HEK293 (cell line): ENCODE data around the gene NCOA6.

ENCODE experiments used
- GLIS1 ChIP-seq: fragments of 450-650 bp; formaldehyde crosslinking; IDR thresholded peaks from 2 replicates; pipeline ENCODE4 v1.5.1; 2016; ENCODE audit warnings: missing biosample characterization, missing genetic modification characterization
- MYNN ChIP-seq: fragments of 450-650 bp; formaldehyde crosslinking; IDR thresholded peaks from 2 replicates; pipeline ENCODE4 v1.5.1; 2016; ENCODE audit warnings: missing biosample characterization, missing genetic modification characterization, borderline replicate concordance
- PRDM4 ChIP-seq: fragments of 450-650 bp; formaldehyde crosslinking; IDR thresholded peaks from 2 replicates; pipeline ENCODE4 v1.5.1; 2017; ENCODE audit warnings: missing biosample characterization, missing genetic modification characterization
- PRDM6 ChIP-seq: fragments of 450-650 bp; formaldehyde crosslinking; IDR thresholded peaks from 2 replicates; pipeline ENCODE4 v1.5.1; 2017; ENCODE audit warnings: missing biosample characterization, missing genetic modification characterization
- TRIM28 ChIP-seq: IDR thresholded peaks from 2 replicates; pipeline ENCODE4 v1.6.1; 2011; ENCODE audit warnings: low read length, control low read depth, borderline replicate concordance
- WT1 ChIP-seq: fragments of 450-650 bp; formaldehyde crosslinking; IDR thresholded peaks from 2 replicates; pipeline ENCODE4 v1.5.1; 2016; ENCODE audit warnings: missing biosample characterization, missing genetic modification characterization
- ZEB2 ChIP-seq: fragments of 450-650 bp; formaldehyde crosslinking; IDR thresholded peaks from 2 replicates; pipeline ENCODE4 v1.5.1; 2016; ENCODE audit warnings: missing biosample characterization, missing genetic modification characterization
- ZNF114 ChIP-seq: fragments of 450-650 bp; formaldehyde crosslinking; IDR thresholded peaks from 2 replicates; pipeline ENCODE4 v1.5.0; 2017; ENCODE audit warnings: missing biosample characterization, missing genetic modification characterization
- ZNF133 ChIP-seq: fragments of 450-650 bp; formaldehyde crosslinking; IDR thresholded peaks from 2 replicates; pipeline ENCODE4 v1.5.1; 2016; ENCODE audit warnings: missing biosample characterization, missing genetic modification characterization
- ZNF146 ChIP-seq: fragments of 450-650 bp; formaldehyde crosslinking; IDR thresholded peaks from 2 replicates; pipeline ENCODE4 v1.5.1; 2016; ENCODE audit warnings: missing biosample characterization, missing genetic modification characterization
- ZNF155 ChIP-seq: fragments of 450-650 bp; formaldehyde crosslinking; IDR thresholded peaks from 2 replicates; pipeline ENCODE4 v1.5.1; 2016; ENCODE audit warnings: missing biosample characterization, missing genetic modification characterization
- ZNF157 ChIP-seq: fragments of 450-650 bp; formaldehyde crosslinking; IDR thresholded peaks from 2 replicates; pipeline ENCODE4 v1.5.1; 2016; ENCODE audit warnings: missing biosample characterization, missing genetic modification characterization
- ZNF16 ChIP-seq: fragments of 450-650 bp; formaldehyde crosslinking; IDR thresholded peaks from 2 replicates; pipeline ENCODE4 v1.5.1; 2016; ENCODE audit warnings: low read depth, missing biosample characterization, missing genetic modification characterization
- ZNF174 ChIP-seq: fragments of 450-650 bp; formaldehyde crosslinking; IDR thresholded peaks from 2 replicates; pipeline ENCODE4 v1.5.0; 2017; ENCODE audit warnings: missing biosample characterization, mild to moderate bottlenecking, missing genetic modification characterization
- ZNF266 ChIP-seq: fragments of 450-650 bp; formaldehyde crosslinking; IDR thresholded peaks from 2 replicates; pipeline ENCODE4 v1.5.1; 2016; ENCODE audit warnings: missing biosample characterization, missing genetic modification characterization, low read depth
- ZNF280C ChIP-seq: fragments of 450-650 bp; formaldehyde crosslinking; IDR thresholded peaks from 2 replicates; pipeline ENCODE4 v1.5.1; 2016; ENCODE audit warnings: missing biosample characterization, missing genetic modification characterization
- ZNF302 ChIP-seq: fragments of 450-650 bp; formaldehyde crosslinking; IDR thresholded peaks from 2 replicates; pipeline ENCODE4 v1.5.1; 2016; ENCODE audit warnings: missing biosample characterization, missing genetic modification characterization, low read depth
- ZNF324 ChIP-seq: fragments of 450-650 bp; formaldehyde crosslinking; IDR thresholded peaks from 2 replicates; pipeline ENCODE4 v1.5.1; 2016; ENCODE audit warnings: missing biosample characterization, missing genetic modification characterization
- ZNF341 ChIP-seq: fragments of 450-650 bp; formaldehyde crosslinking; IDR thresholded peaks from 2 replicates; pipeline ENCODE4; 2016; ENCODE audit warnings: low read depth, missing biosample characterization, missing genetic modification characterization
- ZNF366 ChIP-seq: fragments of 450-650 bp; formaldehyde crosslinking; conservative IDR thresholded peaks from 2 replicates; pipeline ENCODE4 v1.5.1; 2016; ENCODE audit warnings: missing biosample characterization, missing genetic modification characterization
- ZNF37A ChIP-seq: fragments of 450-650 bp; IDR thresholded peaks from 2 replicates; pipeline ENCODE4 v1.5.1; 2018; ENCODE audit warnings: missing biosample characterization, missing genetic modification characterization
- ZNF416 ChIP-seq: fragments of 450-650 bp; formaldehyde crosslinking; IDR thresholded peaks from 2 replicates; pipeline ENCODE4 v1.5.1; 2016; ENCODE audit warnings: missing biosample characterization, missing genetic modification characterization
- ZNF473 ChIP-seq: fragments of 450-650 bp; formaldehyde crosslinking; IDR thresholded peaks from 2 replicates; pipeline ENCODE4 v1.5.1; 2017; ENCODE audit warnings: missing biosample characterization, missing genetic modification characterization
- ZNF510 ChIP-seq: fragments of 450-650 bp; formaldehyde crosslinking; IDR thresholded peaks from 2 replicates; pipeline ENCODE4 v1.5.1; 2018; ENCODE audit warnings: mild to moderate bottlenecking, missing genetic modification characterization, missing biosample characterization; ENCODE audit not compliant: insufficient replicate concordance
- ZNF549 ChIP-seq: fragments of 450-650 bp; IDR thresholded peaks from 2 replicates; pipeline ENCODE4 v1.5.1; 2018; ENCODE audit warnings: missing biosample characterization, missing genetic modification characterization, mild to moderate bottlenecking, inconsistent platforms, moderate library complexity
- ZNF561 ChIP-seq: fragments of 450-650 bp; IDR thresholded peaks from 2 replicates; pipeline ENCODE4 v1.5.1; 2018; ENCODE audit warnings: missing biosample characterization, missing genetic modification characterization, borderline replicate concordance
- ZNF571 ChIP-seq: fragments of 450-650 bp; formaldehyde crosslinking; IDR thresholded peaks from 2 replicates; pipeline ENCODE4 v1.5.0; 2017; ENCODE audit warnings: missing biosample characterization, missing genetic modification characterization
- ZNF624 ChIP-seq: fragments of 450-650 bp; formaldehyde crosslinking; IDR thresholded peaks from 2 replicates; pipeline ENCODE4 v1.5.1; 2017; ENCODE audit warnings: missing biosample characterization, missing genetic modification characterization
- ZNF768 ChIP-seq: fragments of 450-650 bp; formaldehyde crosslinking; IDR thresholded peaks from 2 replicates; pipeline ENCODE4 v1.5.1; 2018; ENCODE audit warnings: missing biosample characterization, mild to moderate bottlenecking, missing genetic modification characterization
- TF ChIP-seq, protein P1 (sequence below): fragments of 450-650 bp; formaldehyde crosslinking; IDR thresholded peaks from 2 replicates; pipeline ENCODE4 v1.5.1; 2016; ENCODE audit warnings: missing biosample characterization, missing genetic modification characterization
- TF ChIP-seq, protein P2 (sequence below): fragments of 450-650 bp; formaldehyde crosslinking; conservative IDR thresholded peaks from 2 replicates; pipeline ENCODE4 v1.5.1; 2016; ENCODE audit warnings: low read depth, missing biosample characterization, missing genetic modification characterization

The NCOA6 gene

DNA sequence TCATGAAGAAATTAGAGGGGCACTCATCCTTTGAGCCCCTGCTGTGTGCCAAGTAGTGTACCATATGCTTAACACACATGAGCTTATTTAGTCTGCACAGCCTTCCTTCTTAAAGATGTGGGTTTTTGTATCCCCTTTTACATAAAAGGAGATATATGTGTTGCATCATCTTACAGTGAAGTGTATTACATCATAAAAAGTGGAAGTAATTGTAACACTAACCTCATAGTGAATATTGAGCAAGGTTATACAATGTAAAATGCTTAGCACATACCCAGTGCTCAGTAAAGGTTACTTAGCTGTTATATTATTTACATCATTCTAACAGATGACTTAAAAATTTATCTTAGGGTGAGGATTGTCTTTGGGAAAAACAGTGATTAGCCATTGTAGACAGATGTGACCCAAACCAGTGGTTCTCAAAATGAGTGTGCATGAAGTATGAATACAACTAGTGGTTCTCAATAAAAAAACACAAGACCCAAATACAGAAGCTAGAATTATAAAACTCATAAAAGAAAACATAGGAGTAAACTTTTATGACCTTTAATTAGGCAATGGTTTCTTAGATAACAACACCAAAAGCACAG, 144.8 kb downstream of the NCOA6 start (continued):
- TF ChIP-seq ZNF473 = no peak
- no peak for TF ChIP-seq GLIS1 (tag by site-specific recombination)
- TF ChIP-seq ZNF37A (tag by site-specific recombination) = no peak
- no peak for TF ChIP-seq ZNF768 (tag by site-specific recombination)
- TF ChIP-seq ZNF571 = no peak
- TF ChIP-seq ZNF155 (tag by site-specific recombination) = no peak
- no peak for TF ChIP-seq ZNF146 (tag by site-specific recombination)
- TF ChIP-seq ZNF16 (tag by site-specific recombination) = no peak
- 0 out of 2 replicates have a peak, but pooled peaks have one; percentile 28 for TF ChIP-seq ZNF366 (tag by site-specific recombination)
- no peak for TF ChIP-seq ZNF266 (tag by site-specific recombination)
- TF ChIP-seq MYNN = no peak
- no peak for TF ChIP-seq ZNF114
- TF ChIP-seq ZNF280C (tag by site-specific recombination) = no peak
- TF ChIP-seq ZNF341 (tag by site-specific recombination) = no peak
- TF ChIP-seq ZNF302 (tag by site-specific recombination) = no peak
- peak; percentile 30; the same call in 1 of the 2 replicates for TF ChIP-seq PRDM6 (tag by site-specific recombination)
- no peak for TF ChIP-seq ZNF510 (tag by site-specific recombination)
- no peak for TF ChIP-seq TRIM28
- 0 out of 2 replicates have a peak, but pooled peaks have one; percentile 36 for TF ChIP-seq ZNF324 (tag by site-specific recombination)
- TF ChIP-seq ZNF416 (tag by site-specific recombination) = no peak
- no peak for TF ChIP-seq WT1 (tag by site-specific recombination)
- no peak for TF ChIP-seq ZNF624
- no peak for TF ChIP-seq ZNF549
- 0 out of 2 replicates have a peak, but pooled peaks have one; percentile 7 for TF ChIP-seq PRDM4
- 0 out of 2 replicates have a peak, but pooled peaks have one; percentile 31 for TF ChIP-seq ZEB2
- no peak for TF ChIP-seq ZNF133
- TF ChIP-seq, protein P1, sequence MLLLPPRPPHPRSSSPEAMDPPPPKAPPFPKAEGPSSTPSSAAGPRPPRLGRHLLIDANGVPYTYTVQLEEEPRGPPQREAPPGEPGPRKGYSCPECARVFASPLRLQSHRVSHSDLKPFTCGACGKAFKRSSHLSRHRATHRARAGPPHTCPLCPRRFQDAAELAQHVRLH (tag by site-specific recombination) = no peak
- TF ChIP-seq, protein P2, sequence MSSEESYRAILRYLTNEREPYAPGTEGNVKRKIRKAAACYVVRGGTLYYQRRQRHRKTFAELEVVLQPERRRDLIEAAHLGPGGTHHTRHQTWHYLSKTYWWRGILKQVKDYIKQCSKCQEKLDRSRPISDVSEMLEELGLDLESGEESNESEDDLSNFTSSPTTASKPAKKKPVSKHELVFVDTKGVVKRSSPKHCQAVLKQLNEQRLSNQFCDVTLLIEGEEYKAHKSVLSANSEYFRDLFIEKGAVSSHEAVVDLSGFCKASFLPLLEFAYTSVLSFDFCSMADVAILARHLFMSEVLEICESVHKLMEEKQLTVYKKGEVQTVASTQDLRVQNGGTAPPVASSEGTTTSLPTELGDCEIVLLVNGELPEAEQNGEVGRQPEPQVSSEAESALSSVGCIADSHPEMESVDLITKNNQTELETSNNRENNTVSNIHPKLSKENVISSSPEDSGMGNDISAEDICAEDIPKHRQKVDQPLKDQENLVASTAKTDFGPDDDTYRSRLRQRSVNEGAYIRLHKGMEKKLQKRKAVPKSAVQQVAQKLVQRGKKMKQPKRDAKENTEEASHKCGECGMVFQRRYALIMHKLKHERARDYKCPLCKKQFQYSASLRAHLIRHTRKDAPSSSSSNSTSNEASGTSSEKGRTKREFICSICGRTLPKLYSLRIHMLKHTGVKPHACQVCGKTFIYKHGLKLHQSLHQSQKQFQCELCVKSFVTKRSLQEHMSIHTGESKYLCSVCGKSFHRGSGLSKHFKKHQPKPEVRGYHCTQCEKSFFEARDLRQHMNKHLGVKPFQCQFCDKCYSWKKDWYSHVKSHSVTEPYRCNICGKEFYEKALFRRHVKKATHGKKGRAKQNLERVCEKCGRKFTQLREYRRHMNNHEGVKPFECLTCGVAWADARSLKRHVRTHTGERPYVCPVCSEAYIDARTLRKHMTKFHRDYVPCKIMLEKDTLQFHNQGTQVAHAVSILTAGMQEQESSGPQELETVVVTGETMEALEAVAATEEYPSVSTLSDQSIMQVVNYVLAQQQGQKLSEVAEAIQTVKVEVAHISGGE = no peak
- no peak for TF ChIP-seq ZNF174 (tag by site-specific recombination)
- no peak for TF ChIP-seq ZNF561 (tag by site-specific recombination)
- TF ChIP-seq ZNF157 (tag by site-specific recombination) = no peak
